ENCODE measurements around the gene GABPB1.

DNA sequence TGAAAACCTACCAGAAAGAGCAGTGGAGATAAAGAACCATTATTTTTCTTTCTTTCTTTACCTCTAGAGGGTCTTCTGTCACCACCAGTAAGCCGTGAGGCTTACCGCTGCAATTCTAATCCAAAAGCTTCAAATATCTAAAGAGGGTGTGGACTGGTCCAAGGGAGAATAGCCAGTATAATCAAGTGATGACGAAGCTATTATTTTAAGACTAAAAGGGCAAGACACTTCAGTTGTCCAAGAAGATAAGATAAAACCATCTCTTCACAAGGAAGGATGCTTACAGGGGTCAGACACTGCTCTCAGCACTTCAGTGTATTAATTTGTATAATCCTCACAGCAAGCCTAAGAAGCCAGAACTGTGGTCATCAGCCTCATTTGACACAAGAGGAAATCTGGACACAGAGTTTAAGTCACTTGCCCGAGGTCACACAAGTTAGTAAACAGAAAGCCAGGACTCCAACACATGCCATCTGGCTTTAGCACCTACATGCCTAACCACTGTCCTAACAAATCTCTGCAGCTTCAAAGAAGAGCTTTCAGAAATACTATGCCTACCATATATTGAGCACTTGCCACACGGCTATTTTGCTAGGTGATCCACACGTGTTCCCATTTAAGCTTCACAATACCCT lies 104.1 kb downstream of the GABPB1 start:
- TF ChIP-seq CTCF (IDR thresholded peaks at IDR 0.05) (no peak), POLR2A (IDR thresholded peaks at IDR 0.05) (no peak)
